ENCODE data around the gene COX6A2. TPM values are rescaled to one million over a fixed set of nuclear protein-coding genes. Genes with fewer than 3 reads are reported as not detected.

The COX6A2 gene
- not detected in 2 replicates for total RNA-seq

GRCh38 chr16:31428279-31428597, at the start of gene COX6A2:
Gene COX6A2 (minus strand): TSS chr16:31428360. CDS start chr16:31428325, 35 bp downstream.

GRCh38 chr16:31471875-31472708, 43.9 kb upstream of the COX6A2 start, which contains the start of gene TGFB1I1:
Gene TGFB1I1 (plus strand): TSS chr16:31472152. CDS start chr16:31472189, 37 bp downstream.

DNA sequence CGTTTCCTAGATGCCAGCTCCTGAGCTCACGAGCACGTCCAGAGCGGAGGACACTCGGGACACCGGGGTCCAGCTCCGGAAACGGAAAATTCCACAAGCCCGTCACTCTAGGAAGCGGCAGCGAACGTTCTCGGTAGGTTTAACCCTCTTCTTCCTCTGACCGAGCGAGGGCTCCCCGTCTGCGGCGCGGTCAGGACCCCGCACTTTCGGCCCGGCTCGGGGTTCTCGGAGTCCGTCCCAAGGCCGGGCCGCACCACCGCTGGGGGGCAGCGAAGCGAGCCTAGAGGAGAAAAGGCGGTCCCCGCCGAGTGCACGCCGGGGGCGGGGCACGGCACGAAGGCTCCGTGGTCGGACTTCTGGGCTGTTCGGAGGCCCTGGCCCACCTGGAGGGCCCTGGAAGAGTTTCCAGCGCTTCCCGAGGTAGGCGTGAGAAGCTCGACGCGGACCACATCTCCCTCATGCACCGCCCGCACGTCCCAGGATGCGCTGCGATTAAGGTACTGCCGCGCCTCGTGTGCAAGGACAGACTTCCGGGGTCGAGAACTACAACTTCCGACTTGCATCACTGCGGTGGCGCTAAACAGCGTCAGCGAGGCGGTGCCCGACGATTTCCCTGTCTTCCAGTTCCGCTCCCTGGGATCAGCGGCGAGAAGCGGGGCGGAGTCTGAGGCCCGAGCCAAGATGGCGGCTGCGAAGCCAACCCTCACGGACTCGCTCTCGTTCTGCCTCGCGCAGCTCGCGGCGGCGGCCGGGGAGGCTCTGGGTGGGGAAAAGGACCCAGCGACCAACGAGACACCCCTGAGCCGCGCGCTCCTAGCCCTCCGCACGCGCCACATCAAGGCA, 30.9 kb upstream of the COX6A2 start, which contains the start of gene ARMC5:
Gene ARMC5 (plus strand): TSS at position 658 of the 843 bp plus-strand sequence. CDS start 24 bp downstream, at position 682.

GRCh38 chr16:31393056-31393455, 35.1 kb downstream of the COX6A2 start, which contains the start of gene ITGAD:
Gene ITGAD (plus strand): TSS chr16:31393335. CDS start chr16:31393361, 26 bp downstream.

Other genes with a start within 250 kb of the COX6A2 start
- 19.6 and 40.7 TPM in 2 replicates for gene FUS, start 248.2 kb downstream of the COX6A2 start, total RNA-seq
- gene PYCARD, start 225.6 kb downstream of the COX6A2 start, total RNA-seq: 235 and 267 TPM in 2 replicates
- gene TRIM72, start 214.2 kb downstream of the COX6A2 start, total RNA-seq: not detected in 2 replicates
- gene PYDC1, start 211.2 kb downstream of the COX6A2 start, total RNA-seq: not detected in 2 replicates
- gene ITGAM, start 168.4 kb downstream of the COX6A2 start, total RNA-seq: under 0.01 TPM in 1 of 2 replicates, not detected in the other
- not detected in 2 replicates for gene ITGAX, start 73.2 kb downstream of the COX6A2 start, total RNA-seq
- gene ITGAD, start 35.0 kb downstream of the COX6A2 start, total RNA-seq: not detected in 2 replicates
- 0.24 TPM in 1 of 2 replicates, not detected in the other for gene ZNF843, start 14.4 kb upstream of the COX6A2 start, total RNA-seq
- 8.0 and 8.3 TPM in 2 replicates for gene ARMC5, start 31.1 kb upstream of the COX6A2 start, total RNA-seq
- gene TGFB1I1, start 43.8 kb upstream of the COX6A2 start, total RNA-seq: 3.4 and 19.3 TPM in 2 replicates
- 0.24 and 0.64 TPM in 2 replicates for gene SLC5A2, start 54.8 kb upstream of the COX6A2 start, total RNA-seq
- 32.5 and 34.7 TPM in 2 replicates for gene RUSF1, start 80.0 kb upstream of the COX6A2 start, total RNA-seq
- not detected in 2 replicates for gene AHSP, start 99.5 kb upstream of the COX6A2 start, total RNA-seq

All from tracheal epithelial cell (primary cell).